Tongue (tissue), 2 donors: Measurements from ENCODE around the gene HM13. TPM values are rescaled to one million over a fixed set of nuclear protein-coding genes. Genes with fewer than 3 reads are reported as not detected.
A peak's percentile ranks its signal among the peaks of the same experiment; 100 is the strongest.
"Not testable (repeated sequence)": the region's sequence is repeated elsewhere in the genome, so short reads cannot be mapped to it uniquely, and the experiment has no call there.

Experiments used
- DNase-seq: peaks from one replicate; pipeline ENCODE4 v3.0.0-alpha.2; 2015
- total RNA-seq: library from RNA; depleted of rRNA; stranded (reverse); fragments of >200 nt; gene quantifications from one replicate; pipeline ENCODE4 v1.2.3, GENCODE V29; 2014

The HM13 gene
- total RNA-seq, 1 donor from 2014 or later, result 44.3 TPM

- peak; percentile 89 for DNase-seq
Observed at GRCh38 chr20:31502884-31503673, 11.2 kb upstream of the HM13 start.

- no peak for DNase-seq
Observed at GRCh38 chr20:31505903-31506302, 8.3 kb upstream of the HM13 start.

GRCh38 chr20:31508517-31509244, 5.6 kb upstream of the HM13 start:
- DNase-seq, result no peak

- DNase-seq, result no peak
Observed at GRCh38 chr20:31515072-31515774, 981 bp downstream of the HM13 start.

GRCh38 chr20:31515775-31516107, 1.5 kb downstream of the HM13 start:
- no peak for DNase-seq

GRCh38 chr20:31516166-31516565, 1.9 kb downstream of the HM13 start:
- DNase-seq, result no peak

- DNase-seq, result no peak
Observed at GRCh38 chr20:31516651-31517050, 2.4 kb downstream of the HM13 start.

GRCh38 chr20:31517373-31517772, 3.1 kb downstream of the HM13 start:
- no peak for DNase-seq

GRCh38 chr20:31521267-31521666, 7.0 kb downstream of the HM13 start:
- DNase-seq, result not testable (repeated sequence)

GRCh38 chr20:31522731-31523130, 8.5 kb downstream of the HM13 start:
- no peak for DNase-seq

- DNase-seq, result no peak
Observed at GRCh38 chr20:31523361-31524283, 9.4 kb downstream of the HM13 start.

- no peak for DNase-seq
Observed at GRCh38 chr20:31527266-31527665, 13.0 kb downstream of the HM13 start.

GRCh38 chr20:31535298-31535697, 21.1 kb downstream of the HM13 start:
- DNase-seq, result no peak

GRCh38 chr20:31536575-31536974, 22.3 kb downstream of the HM13 start:
- no peak for DNase-seq

GRCh38 chr20:31537116-31537871, 23.1 kb downstream of the HM13 start:
- DNase-seq, result peak; percentile 35

- DNase-seq, result no peak
Observed at GRCh38 chr20:31537890-31538289, 23.6 kb downstream of the HM13 start.

- DNase-seq, result no peak
Observed at GRCh38 chr20:31538326-31538725, 24.1 kb downstream of the HM13 start.

- DNase-seq, result not testable (repeated sequence)
Observed at GRCh38 chr20:31539636-31540035, 25.4 kb downstream of the HM13 start.

- DNase-seq, result no peak
Observed at GRCh38 chr20:31540406-31540805, 26.2 kb downstream of the HM13 start.

- no peak for DNase-seq
Observed at GRCh38 chr20:31542201-31542842, 28.1 kb downstream of the HM13 start.

GRCh38 chr20:31542963-31543362, 28.7 kb downstream of the HM13 start:
- DNase-seq, result no peak
